HG02571 (cell line): ENCODE data around the gene COTL1.
"Not testable (repeated sequence)": the region's sequence is repeated elsewhere in the genome, so short reads cannot be mapped to it uniquely, and the experiment has no call there.

ENCODE experiments used
- ATAC-seq: cut with Tn5 transposase; IDR thresholded peaks from one replicate; pipeline ENCODE4 v1.9.1; 2021; ENCODE audit warnings: mild to moderate bottlenecking, moderate library complexity; ENCODE audit not compliant: unreplicated experiment

Gene COTL1

GRCh38 chr16:84574191-84574590 lies 43.7 kb downstream of the COTL1 start:
- ATAC-seq = no peak

GRCh38 chr16:84572096-84572495 lies 45.8 kb downstream of the COTL1 start:
- ATAC-seq = no peak

DNA sequence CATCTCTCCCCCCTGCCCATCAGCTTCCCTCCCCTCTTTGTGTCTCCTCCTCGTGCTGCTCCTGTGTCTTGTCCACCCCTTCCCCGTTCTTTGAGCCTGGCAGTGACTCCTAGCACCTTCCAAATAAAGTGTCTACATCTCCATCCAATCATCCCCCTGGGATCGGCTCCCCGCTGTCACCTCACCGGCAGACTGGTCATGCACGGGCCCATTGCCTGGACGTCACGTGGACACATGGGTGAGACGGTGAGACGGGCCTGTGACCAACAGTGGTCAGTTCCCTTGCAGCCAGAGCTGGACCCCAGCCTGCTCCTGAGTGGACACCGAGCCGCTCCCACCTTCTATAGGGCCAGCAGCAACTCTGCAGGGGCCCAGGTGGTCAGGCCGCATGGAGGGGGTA lies 46.4 kb downstream of the COTL1 start:
- no peak for ATAC-seq

DNA sequence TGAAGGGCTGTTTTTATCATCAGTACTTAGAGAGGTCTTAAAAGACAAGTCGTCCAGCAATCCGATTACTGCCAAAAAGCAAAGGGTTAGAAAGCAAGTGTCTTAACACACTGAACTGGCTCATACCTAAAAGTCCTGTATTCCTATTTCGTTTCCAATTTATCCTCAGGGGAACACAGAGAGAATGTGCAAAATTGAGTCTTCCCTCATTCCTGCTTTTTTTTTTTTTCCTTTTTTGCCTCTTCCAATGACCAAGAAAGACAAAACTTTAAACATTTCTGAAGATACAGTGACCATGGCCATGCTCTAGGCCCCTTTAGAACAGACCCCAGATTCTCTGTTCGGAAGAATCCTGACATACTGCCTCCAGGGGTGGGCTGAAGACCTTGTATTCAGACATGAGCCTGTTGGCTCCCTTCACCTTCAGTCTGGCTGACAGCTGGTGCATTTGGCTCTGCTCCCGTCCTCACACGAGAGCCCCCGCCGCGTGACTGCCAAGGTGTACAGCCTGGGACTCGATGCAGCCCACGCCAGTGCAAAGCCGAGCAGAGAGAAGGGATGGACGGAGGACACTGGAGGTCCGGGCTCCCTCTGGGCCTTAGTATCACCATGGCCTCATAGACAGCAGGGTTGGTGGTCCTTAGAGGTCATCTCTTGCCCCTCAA lies 47.0 kb downstream of the COTL1 start:
- ATAC-seq = no peak

GRCh38 chr16:84569382-84569987 lies 48.4 kb downstream of the COTL1 start:
- no peak for ATAC-seq

- no peak for ATAC-seq
Observed at GRCh38 chr16:84568066-84568465, 49.8 kb downstream of the COTL1 start.

- no peak for ATAC-seq
Observed at GRCh38 chr16:84567286-84567962, 50.5 kb downstream of the COTL1 start.

DNA sequence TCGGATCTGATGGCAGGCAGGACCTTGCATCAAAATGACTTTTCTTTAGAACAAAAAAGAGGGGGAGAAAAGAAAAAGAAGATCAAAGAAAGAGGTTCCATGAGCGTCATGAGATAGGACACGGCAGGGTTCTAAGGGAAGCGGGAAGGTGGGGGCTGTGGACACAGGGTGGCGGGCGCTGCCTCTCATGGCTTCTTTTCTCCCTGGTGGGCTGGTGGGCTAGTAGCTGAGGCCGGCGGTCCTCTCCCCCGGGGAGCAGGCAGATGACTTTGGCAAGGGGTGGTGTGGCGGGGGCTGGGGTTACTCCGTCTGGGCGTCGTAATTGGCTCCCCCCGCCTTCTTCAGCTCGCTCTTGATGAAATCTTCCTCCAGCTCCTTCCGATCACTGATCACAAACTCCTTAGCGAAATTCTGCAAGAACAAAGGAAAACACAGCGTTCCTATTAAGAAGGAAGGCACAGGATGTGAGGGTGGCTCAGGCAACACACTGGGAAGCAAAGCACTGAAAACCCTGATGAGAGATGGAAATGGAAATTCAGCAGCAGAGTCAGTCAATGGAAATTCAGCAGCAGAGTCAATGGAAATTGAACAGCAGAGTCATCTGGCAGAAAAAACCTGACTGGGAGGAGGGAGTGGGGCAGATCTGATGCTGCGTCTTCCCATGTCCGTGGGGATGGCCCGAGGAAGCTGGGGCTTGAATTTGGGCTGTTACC lies 51.2 kb downstream of the COTL1 start:
- ATAC-seq = no peak

DNA sequence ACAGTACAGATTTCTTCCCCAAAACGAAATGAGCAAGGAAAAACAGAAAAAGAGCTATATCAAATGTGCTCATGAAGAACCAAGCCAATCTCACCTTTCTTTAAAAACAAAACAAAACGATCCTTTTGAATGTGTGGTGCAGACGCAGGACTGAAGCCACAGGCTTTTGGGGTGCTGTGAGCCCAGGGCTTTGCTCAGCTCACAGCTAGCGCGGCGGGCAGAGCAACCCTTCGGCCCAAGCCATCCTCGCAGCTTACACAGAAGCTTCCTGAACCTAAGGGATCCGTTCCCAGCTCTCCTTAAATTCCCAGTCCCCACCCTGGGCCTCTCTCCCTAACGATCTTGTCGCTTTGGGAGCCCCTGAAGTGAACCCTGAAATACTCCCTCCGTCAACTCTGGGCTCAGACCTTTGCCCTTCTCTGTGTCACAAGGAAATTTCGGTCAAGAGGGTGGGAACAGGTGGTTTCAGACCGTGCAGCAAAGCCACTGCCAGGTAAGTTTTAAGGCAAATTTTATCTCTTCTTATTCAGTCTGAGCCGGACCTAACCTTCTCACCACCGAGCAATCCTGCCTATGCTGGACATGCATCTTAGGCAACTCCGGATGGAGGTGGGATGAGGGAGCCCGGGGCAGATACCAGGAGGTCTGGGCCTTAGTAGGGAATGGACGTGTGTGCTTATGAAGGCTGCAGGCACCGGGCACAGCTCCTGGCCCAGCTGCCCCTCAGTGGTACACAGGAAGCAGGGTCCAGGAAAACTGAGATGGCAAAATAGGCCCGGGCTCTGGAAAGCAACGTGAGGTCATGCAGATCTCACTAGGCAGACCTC lies 52.0 kb downstream of the COTL1 start:
- no peak for ATAC-seq

DNA sequence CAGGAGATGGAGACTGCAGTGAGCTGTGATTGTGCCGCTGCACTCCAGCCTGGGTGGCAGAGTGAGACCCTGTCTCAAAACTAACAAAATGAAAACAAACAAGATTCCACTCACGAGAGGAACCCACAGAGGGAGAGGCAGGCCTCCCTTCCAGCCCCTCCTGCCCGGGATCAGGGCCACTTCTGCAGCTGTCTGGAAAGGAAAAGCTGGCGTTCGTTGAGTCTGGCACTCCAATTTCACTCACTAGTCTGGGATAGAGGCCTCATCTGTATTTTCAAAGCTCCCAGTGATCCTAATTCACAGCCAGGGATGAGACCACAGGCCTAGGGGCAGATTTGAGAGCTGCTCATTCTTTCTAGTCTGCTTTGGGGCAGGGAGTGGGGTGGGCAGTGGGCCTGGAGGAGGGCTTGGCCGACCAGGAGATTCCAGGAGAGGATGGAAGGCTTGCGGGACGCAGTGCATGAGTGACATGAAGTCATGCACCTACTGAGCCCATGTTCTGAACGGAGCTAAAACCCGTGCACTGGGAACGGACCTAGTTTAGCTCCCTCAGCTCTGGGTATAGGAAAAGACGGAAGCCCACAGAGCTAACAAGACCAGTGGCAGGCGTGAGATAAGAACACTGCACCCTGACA lies 54.0 kb downstream of the COTL1 start:
- no peak for ATAC-seq

DNA sequence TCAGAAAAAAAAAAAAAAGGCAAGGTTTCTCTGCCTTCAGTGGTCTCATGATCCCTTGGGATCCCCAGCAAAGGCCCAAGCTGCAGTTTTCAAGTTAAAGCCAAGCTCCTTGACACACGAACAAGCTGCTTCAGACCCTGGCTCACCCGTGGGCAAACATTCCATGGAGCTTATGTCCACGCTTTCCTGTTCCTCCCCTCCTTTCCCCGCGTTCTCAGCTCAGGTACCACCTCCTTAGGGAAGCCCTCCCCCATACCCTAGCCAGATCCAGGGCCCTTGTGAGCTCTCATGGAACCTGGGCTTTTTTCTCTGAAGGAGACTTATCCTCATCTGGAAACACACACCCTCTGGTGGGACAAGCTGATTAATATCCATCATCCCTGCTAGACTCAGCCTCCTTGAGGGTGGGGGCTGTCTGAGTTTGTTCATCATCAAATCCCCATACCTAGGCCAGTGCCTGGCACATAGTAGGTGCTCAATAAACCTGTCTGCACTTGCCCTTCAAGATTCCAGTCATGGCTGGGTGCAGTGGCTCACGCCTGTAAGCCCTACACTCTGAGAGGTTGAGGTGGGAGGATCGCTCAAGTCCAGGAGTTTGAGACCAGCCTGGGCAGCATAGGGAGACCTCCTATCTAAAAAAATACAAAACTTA lies 54.7 kb downstream of the COTL1 start:
- no peak for ATAC-seq

GRCh38 chr16:84562174-84562815 lies 55.6 kb downstream of the COTL1 start:
- no peak for ATAC-seq

- ATAC-seq = no peak
Observed at GRCh38 chr16:84561291-84561690, 56.6 kb downstream of the COTL1 start.

GRCh38 chr16:84560269-84560668 lies 57.6 kb downstream of the COTL1 start:
- ATAC-seq = no peak

GRCh38 chr16:84559311-84559932 lies 58.5 kb downstream of the COTL1 start:
- ATAC-seq = no peak

DNA sequence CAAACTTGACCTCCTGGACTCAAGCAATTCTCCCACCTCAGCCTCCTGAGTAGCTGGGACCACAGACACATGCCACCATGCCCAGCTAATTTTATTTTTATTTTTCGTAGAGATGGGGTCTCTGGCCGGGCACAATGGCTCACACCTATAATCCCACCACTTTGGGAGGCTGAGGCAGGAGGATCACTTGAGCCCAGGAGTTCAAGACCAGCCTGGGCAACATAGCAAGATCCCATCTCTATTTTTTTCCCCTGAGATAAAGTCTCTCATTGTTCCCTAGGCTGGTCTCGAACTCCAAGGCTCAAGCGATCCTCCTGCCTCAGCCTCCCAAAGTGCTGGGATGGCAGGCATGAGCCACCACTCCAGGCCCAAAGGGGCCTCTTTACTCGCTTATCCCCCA lies 59.0 kb downstream of the COTL1 start:
- ATAC-seq = not testable (repeated sequence)

- ATAC-seq = no peak
Observed at GRCh38 chr16:84557504-84557903, 60.4 kb downstream of the COTL1 start.

DNA sequence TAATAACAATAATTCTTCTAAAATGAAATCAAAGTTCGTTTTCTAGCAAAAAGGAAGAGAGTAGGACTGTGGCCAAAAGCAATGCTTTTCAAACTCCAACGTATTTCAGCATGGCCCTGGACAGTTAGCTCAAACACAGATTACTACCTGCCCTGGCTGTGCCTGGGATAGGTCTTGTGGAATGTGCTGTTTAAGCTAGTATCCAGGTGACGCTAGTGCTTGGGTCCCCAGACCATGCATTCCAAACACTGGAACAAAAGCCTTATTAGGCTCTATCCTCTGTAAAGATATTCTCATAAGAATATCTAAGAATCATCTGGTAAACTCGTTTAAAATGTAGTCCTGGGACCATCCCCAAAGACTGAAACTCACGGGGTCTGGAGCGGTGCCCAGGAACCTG lies 60.8 kb downstream of the COTL1 start:
- ATAC-seq = no peak
